ENCODE data around the gene CDH13.

CDH13 gene

DNA sequence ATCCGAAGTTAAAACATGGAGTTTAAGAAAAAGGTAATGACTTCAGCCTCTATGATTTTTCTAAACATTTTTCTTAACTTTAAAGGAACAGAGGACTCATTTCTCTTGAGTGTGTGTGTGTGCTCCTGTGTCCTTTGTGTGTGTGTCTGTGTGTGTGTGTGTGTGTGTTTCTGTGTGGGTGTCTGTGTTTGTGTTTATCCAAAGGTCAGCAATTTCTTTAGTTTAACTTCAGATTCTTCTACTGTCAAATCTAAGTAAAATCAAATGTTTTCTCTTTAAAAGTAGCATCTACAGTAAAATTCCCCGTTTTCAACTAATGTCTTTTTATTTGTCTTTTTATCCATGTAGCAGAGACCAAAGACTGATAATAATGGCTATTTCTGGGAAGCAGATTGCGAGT is 1212.8 kb downstream of the CDH13 start:
- H3K4me3 ChIP-seq (replicated peaks; ENCODE audit: low read depth, low read length): no peak overlapping the region
- DNase-seq (ENCODE audit: low read depth): no peak
- TF ChIP-seq, protein P1, sequence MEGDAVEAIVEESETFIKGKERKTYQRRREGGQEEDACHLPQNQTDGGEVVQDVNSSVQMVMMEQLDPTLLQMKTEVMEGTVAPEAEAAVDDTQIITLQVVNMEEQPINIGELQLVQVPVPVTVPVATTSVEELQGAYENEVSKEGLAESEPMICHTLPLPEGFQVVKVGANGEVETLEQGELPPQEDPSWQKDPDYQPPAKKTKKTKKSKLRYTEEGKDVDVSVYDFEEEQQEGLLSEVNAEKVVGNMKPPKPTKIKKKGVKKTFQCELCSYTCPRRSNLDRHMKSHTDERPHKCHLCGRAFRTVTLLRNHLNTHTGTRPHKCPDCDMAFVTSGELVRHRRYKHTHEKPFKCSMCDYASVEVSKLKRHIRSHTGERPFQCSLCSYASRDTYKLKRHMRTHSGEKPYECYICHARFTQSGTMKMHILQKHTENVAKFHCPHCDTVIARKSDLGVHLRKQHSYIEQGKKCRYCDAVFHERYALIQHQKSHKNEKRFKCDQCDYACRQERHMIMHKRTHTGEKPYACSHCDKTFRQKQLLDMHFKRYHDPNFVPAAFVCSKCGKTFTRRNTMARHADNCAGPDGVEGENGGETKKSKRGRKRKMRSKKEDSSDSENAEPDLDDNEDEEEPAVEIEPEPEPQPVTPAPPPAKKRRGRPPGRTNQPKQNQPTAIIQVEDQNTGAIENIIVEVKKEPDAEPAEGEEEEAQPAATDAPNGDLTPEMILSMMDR (IDR thresholded peaks at IDR 0.05; ENCODE audit: low read length, missing control alignments): no peak

- TF ChIP-seq, protein P1 (IDR thresholded peaks at IDR 0.05; ENCODE audit: low read length, missing control alignments): no peak
- H3K4me3 ChIP-seq (replicated peaks; ENCODE audit: low read depth, low read length): no peak overlapping the region
- no peak for DNase-seq (ENCODE audit: low read depth)
Measured at GRCh38 chr16:83840060-83840617, 1213.4 kb downstream of the CDH13 start.

GRCh38 chr16:83842291-83842690 is 1215.5 kb downstream of the CDH13 start:
- H3K4me3 ChIP-seq (replicated peaks; ENCODE audit: low read depth, low read length): no peak overlapping the region
- TF ChIP-seq, protein P1 (IDR thresholded peaks at IDR 0.05; ENCODE audit: low read length, missing control alignments): no peak
- DNase-seq (ENCODE audit: low read depth): no peak

GRCh38 chr16:83842756-83843507 is 1216.2 kb downstream of the CDH13 start:
- DNase-seq (ENCODE audit: low read depth): no peak
- H3K4me3 ChIP-seq (replicated peaks; ENCODE audit: low read depth, low read length): no peak overlapping the region
- TF ChIP-seq, protein P1 (IDR thresholded peaks at IDR 0.05; ENCODE audit: low read length, missing control alignments): no peak

DNA sequence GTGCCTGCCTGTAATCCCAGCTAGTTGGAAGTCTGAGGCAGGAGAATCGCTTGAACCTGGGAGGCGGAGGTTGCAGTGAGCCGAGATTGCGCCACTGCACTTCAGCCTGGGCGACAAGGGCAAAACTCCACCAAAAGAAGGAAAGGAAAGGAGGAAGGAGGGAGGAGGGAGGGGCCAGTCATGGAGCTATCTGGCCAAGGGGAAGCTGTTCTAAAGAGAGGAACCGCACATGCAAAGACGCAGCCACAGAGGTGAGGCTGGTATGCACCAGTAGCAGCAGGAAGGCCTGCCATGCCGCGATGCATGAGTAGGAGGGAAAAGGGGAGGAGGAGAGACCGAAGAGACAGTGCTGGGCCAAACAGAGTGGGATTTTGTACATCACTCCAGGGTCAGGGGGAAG is 1216.9 kb downstream of the CDH13 start:
- H3K4me3 ChIP-seq (replicated peaks; ENCODE audit: low read depth, low read length): no peak overlapping the region
- TF ChIP-seq, protein P1 (IDR thresholded peaks at IDR 0.05; ENCODE audit: low read length, missing control alignments): no peak
- DNase-seq (ENCODE audit: low read depth): no peak

DNA sequence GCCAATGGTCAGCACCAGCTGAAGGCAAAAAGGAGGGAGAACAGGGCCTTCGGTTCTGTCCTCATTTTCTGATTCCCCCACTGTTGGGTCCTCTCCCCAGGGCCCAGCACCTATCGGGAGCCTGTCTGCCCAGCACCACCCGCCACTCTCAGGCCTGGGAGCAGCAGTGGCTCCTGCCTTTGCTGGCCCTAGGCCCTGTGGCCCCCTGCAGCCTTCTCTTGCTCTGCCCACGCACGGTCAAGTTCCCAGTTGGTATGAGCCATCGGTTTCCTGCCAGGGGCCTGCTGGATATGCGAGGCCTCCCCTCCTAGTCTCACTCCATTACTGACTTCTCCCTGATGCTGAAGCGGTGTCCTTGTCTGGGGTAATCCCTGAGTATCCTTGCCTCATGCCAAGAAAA is 1218.5 kb downstream of the CDH13 start:
- TF ChIP-seq, protein P1 (IDR thresholded peaks at IDR 0.05; ENCODE audit: low read length, missing control alignments): no peak
- DNase-seq (ENCODE audit: low read depth): no peak
- no peak overlapping the region for H3K4me3 ChIP-seq (replicated peaks; ENCODE audit: low read depth, low read length)

Data from fibroblast of pulmonary artery (primary cell).